Adrenal gland (tissue), 5 donors: ENCODE measurements around the gene MGMT.

Experiments
- CTCF ChIP-seq, 6 experiments: fragments of 450-650 bp in 4 of 6; fragments of 200-600 bp in 2 of 6; sonication (generic) in 1 of 6; IDR thresholded peaks; 1 replicate in 5 of 6; 2 replicates in 1 of 6; pipeline versions ENCODE4 v1.5.1 to v1.8.0; 2016 to 2021; ENCODE audit warnings: antibody characterized with exemption in 6 of 6, mild to moderate bottlenecking in 2 of 6, moderate library complexity in 1 of 6
- POLR2A ChIP-seq, 2 donors: fragments of 450-650 bp; IDR thresholded peaks; one replicate each; pipeline ENCODE4 v1.6.1; 2017; ENCODE audit warnings: antibody characterized with exemption in 2 of 2, mild to moderate bottlenecking in 2 of 2, moderate library complexity in 1 of 2
- donor health status: DM: no; HTN: no; CAD: no.

- TF ChIP-seq CTCF (IDR thresholded peaks at IDR 0.05) = no peak
- no peak for TF ChIP-seq POLR2A (IDR thresholded peaks at IDR 0.05)
Observed at GRCh38 chr10:129594811-129595210, 127.8 kb downstream of the MGMT start.
